Osteoblast (primary cell): ENCODE measurements around the gene ZNHIT3. TPM values are rescaled to one million over a fixed set of nuclear protein-coding genes. Genes with fewer than 3 reads are reported as not detected.
A peak's percentile ranks its signal among the peaks of the same experiment; 100 is the strongest.

Source experiments
- DNase-seq: peaks from one replicate; pipeline ENCODE4 v3.0.0; 2011; ENCODE audit warnings: low spot score, mixed read lengths; ENCODE audit not compliant: insufficient read length; ENCODE audit errors: missing footprints
- H2AFZ ChIP-seq: 2 replicates; pipeline ENCODE4 v1.6.0; 2011; ENCODE audit warnings: mild to moderate bottlenecking, low read length
- H3K27ac ChIP-seq: 2 replicates; pipeline ENCODE4 v1.5.1; 2011; ENCODE audit warnings: mild to moderate bottlenecking, low read depth, low read length, moderate library complexity
- H3K27me3 ChIP-seq: 2 replicates; pipeline ENCODE4 v1.6.0; 2012; ENCODE audit warnings: mild to moderate bottlenecking, control low read depth, inconsistent platforms, low read length, moderate library complexity; ENCODE audit not compliant: insufficient read depth
- H3K36me3 ChIP-seq: 2 replicates; pipeline ENCODE4 v1.5.1; 2011; ENCODE audit warnings: mild to moderate bottlenecking, low read length, control low read depth, moderate library complexity; ENCODE audit not compliant: insufficient read depth
- H3K4me1 ChIP-seq: 2 replicates; pipeline ENCODE4 v1.5.1; 2011; ENCODE audit warnings: mild to moderate bottlenecking, low read length, control low read depth, moderate library complexity; ENCODE audit not compliant: insufficient read depth
- H3K4me2 ChIP-seq: 2 replicates; pipeline ENCODE4 v1.6.0; 2011; ENCODE audit warnings: mild to moderate bottlenecking, low read length; ENCODE audit not compliant: insufficient read depth
- H3K4me3 ChIP-seq: fragments of 200-600 bp; sonication (generic); 3 replicates; pipeline ENCODE4 v1.5.1; 2012; ENCODE audit warnings: mild to moderate bottlenecking, low read length, inconsistent platforms; ENCODE audit not compliant: insufficient read depth
- H3K79me2 ChIP-seq: 2 replicates; pipeline ENCODE4 v1.6.0; 2012; ENCODE audit warnings: mild to moderate bottlenecking, low read length, control low read depth, inconsistent platforms; ENCODE audit not compliant: insufficient read depth
- H3K9me3 ChIP-seq: 2 replicates; pipeline ENCODE4 v1.5.1; 2011; ENCODE audit warnings: low read depth, low read length, control low read depth
- H4K20me1 ChIP-seq: 2 replicates; pipeline ENCODE4 v1.6.0; 2012; ENCODE audit warnings: mild to moderate bottlenecking, low read length, control low read depth; ENCODE audit not compliant: insufficient read depth
- CTCF ChIP-seq: IDR thresholded peaks from 2 replicates; pipeline ENCODE4 v1.5.1; 2011; ENCODE audit warnings: mild to moderate bottlenecking, low read depth, low read length, moderate library complexity; ENCODE audit errors: extremely low read depth
- total RNA-seq: library from RNA; depleted of rRNA; stranded (reverse); fragments of >200 nt; gene quantifications from 2 replicates; pipeline ENCODE4 v1.2.3, GENCODE V29; 2012

The ZNHIT3 gene
- total RNA-seq, 1 donor, result 29.3 TPM

- no peaks in the 10 kb centered on the region for H4K20me1 ChIP-seq
- H3K4me1 ChIP-seq, result no peaks in the 10 kb centered on the region
- H3K27ac ChIP-seq, result no peak overlapping the region
- H3K4me2 ChIP-seq, result no peak overlapping the region
- H3K79me2 ChIP-seq, result no peaks in the 10 kb centered on the region
- no peaks in the 10 kb centered on the region for H3K27me3 ChIP-seq
- peaks cover 10% of the 10 kb centered on the region for H3K36me3 ChIP-seq
- no peaks in the 10 kb centered on the region for H3K9me3 ChIP-seq
- H2AFZ ChIP-seq, result no peak overlapping the region
- DNase-seq, result no peak
- TF ChIP-seq CTCF, result no peak
- no peak overlapping the region for H3K4me3 ChIP-seq
Observed at GRCh38 chr17:36514856-36515255, 28.4 kb downstream of the ZNHIT3 start.

GRCh38 chr17:36515837-36516236 is 29.4 kb downstream of the ZNHIT3 start:
- no peak for TF ChIP-seq CTCF
- Histone ChIP-seq H3K9me3 (no peaks in the 10 kb centered on the region), H4K20me1 (no peaks in the 10 kb centered on the region), H2AFZ (no peak overlapping the region), H3K36me3 (peaks cover 10% of the 10 kb centered on the region), H3K4me1 (no peaks in the 10 kb centered on the region), H3K4me3 (no peak overlapping the region), H3K27me3 (no peaks in the 10 kb centered on the region), H3K27ac (no peak overlapping the region), H3K4me2 (no peak overlapping the region), H3K79me2 (no peaks in the 10 kb centered on the region)
- DNase-seq, result no peak

- no peaks in the 10 kb centered on the region for H3K27me3 ChIP-seq
- no peak overlapping the region for H3K4me2 ChIP-seq
- H3K9me3 ChIP-seq, result no peaks in the 10 kb centered on the region
- no peaks in the 10 kb centered on the region for H4K20me1 ChIP-seq
- no peaks in the 10 kb centered on the region for H3K4me1 ChIP-seq
- H3K27ac ChIP-seq, result no peak overlapping the region
- DNase-seq, result no peak
- peaks cover 39% of the 10 kb centered on the region for H3K36me3 ChIP-seq
- H2AFZ ChIP-seq, result no peak overlapping the region
- peaks cover 8% of the 10 kb centered on the region for H3K79me2 ChIP-seq
- TF ChIP-seq CTCF, result no peak
- H3K4me3 ChIP-seq, result no peak overlapping the region
Observed at GRCh38 chr17:36523113-36523512, 36.6 kb downstream of the ZNHIT3 start.

- H3K36me3 ChIP-seq, result peaks cover 44% of the 10 kb centered on the region
- H3K27ac ChIP-seq, result peak overlapping the region; percentile 0
- no peak for DNase-seq
Observed at GRCh38 chr17:36524428-36524876, 38.0 kb downstream of the ZNHIT3 start.

More at GRCh38 chr17:36524428-36524876, 38.0 kb downstream of the ZNHIT3 start:
- TF ChIP-seq CTCF, result no peak
- peaks cover 10% of the 10 kb centered on the region for H3K4me1 ChIP-seq
- no peak overlapping the region for H2AFZ ChIP-seq
- no peaks in the 10 kb centered on the region for H3K9me3 ChIP-seq
- peaks cover 8% of the 10 kb centered on the region for H3K79me2 ChIP-seq
- no peaks in the 10 kb centered on the region for H3K27me3 ChIP-seq
- no peak overlapping the region for H3K4me2 ChIP-seq
- no peak overlapping the region for H3K4me3 ChIP-seq
- no peaks in the 10 kb centered on the region for H4K20me1 ChIP-seq
